ENCODE results near the gene BTBD10. TPM values are rescaled to one million over a fixed set of nuclear protein-coding genes. Genes with fewer than 3 reads are reported as not detected.
"Not testable (repeated sequence)": the region's sequence is repeated elsewhere in the genome, so short reads cannot be mapped to it uniquely, and the experiment has no call there.

The BTBD10 gene
- total and polyA plus RNA-seq, 4 donors, result 3.7 to 12.7 (median 8.8) TPM

- Histone ChIP-seq H3K27ac (ENCODE audit: low read depth in 1 of 2, low read length in 2 of 2) (no peak overlapping the region), H3K36me3 (ENCODE audit: control insufficient read depth in 4 of 4, insufficient read depth in 3 of 4, low read depth in 1 of 4, low read length in 3 of 4) (peaks cover 2 to 20% (median 14%) of the 10 kb centered on the region in 4 donors), H3K9me3 (ENCODE audit: control insufficient read depth in 4 of 4, low read length in 3 of 4) (no peaks in the 10 kb centered on the region), H3K4me3 (ENCODE audit: low read depth in 1 of 3, low read length in 3 of 3) (no peak overlapping the region), H3K4me1 (ENCODE audit: control insufficient read depth in 4 of 4, insufficient read depth in 4 of 4, low read length in 3 of 4) (no peaks in the 10 kb centered on the region), H3K9ac (ENCODE audit: low read depth in 1 of 2, low read length in 2 of 2) (no peak overlapping the region), H3K27me3 (ENCODE audit: control insufficient read depth in 4 of 4, insufficient read depth in 4 of 4, low read length in 3 of 4) (no peaks in the 10 kb centered on the region)
- TF ChIP-seq YY1 (IDR thresholded peaks at IDR 0.05) (no peak), RXRA (IDR thresholded peaks at IDR 0.05) (no peak)
- WGBS, result 93% methylated on average over 4 of the region's 4 CpGs
- no peak for DNase-seq (ENCODE audit: low spot score)
Measured at GRCh38 chr11:13405220-13405619, 57.8 kb downstream of the BTBD10 start.

DNA sequence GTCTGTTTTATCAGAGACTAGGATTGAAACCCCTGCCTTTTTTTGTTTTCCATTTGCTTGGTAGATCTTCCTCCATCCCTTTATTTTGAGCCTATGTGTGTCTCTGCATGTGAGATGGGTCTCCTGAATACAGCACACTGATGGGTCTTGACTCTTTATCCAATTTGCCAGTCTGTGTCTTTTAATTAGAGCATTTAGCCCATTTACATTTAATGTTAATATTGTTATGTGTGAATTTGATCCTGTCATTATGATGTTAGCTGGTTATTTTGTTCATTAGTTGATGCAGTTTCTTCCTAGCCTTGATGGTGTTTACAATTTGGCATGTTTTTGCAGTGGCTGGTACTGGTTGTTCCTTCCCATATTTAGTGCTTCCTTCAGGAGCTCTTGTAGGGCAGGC lies 64.7 kb downstream of the BTBD10 start:
- H3K36me3 ChIP-seq (ENCODE audit: control insufficient read depth in 4 of 4, insufficient read depth in 3 of 4, low read depth in 1 of 4, low read length in 3 of 4), result peaks cover 0 to 13% (median 5%) of the 10 kb centered on the region in 4 donors
- not testable (repeated sequence) for H3K4me1 ChIP-seq (ENCODE audit: control insufficient read depth in 4 of 4, insufficient read depth in 4 of 4, low read length in 3 of 4); H3K9me3 ChIP-seq (ENCODE audit: control insufficient read depth in 4 of 4, low read length in 3 of 4); H3K27me3 ChIP-seq (ENCODE audit: control insufficient read depth in 4 of 4, insufficient read depth in 4 of 4, low read length in 3 of 4); H3K4me3 ChIP-seq (ENCODE audit: low read depth in 1 of 3, low read length in 3 of 3); H3K9ac ChIP-seq (ENCODE audit: low read depth in 1 of 2, low read length in 2 of 2); H3K27ac ChIP-seq (ENCODE audit: low read depth in 1 of 2, low read length in 2 of 2); DNase-seq (ENCODE audit: low spot score)

- no peak overlapping the region for H3K9ac ChIP-seq (ENCODE audit: low read depth in 1 of 2, low read length in 2 of 2)
- H3K36me3 ChIP-seq (ENCODE audit: control insufficient read depth in 4 of 4, insufficient read depth in 3 of 4, low read depth in 1 of 4, low read length in 3 of 4), result peaks cover 0 to 25% (median 21%) of the 10 kb centered on the region in 4 donors
- H3K4me3 ChIP-seq (ENCODE audit: low read depth in 1 of 3, low read length in 3 of 3), result no peak overlapping the region
- no peaks in the 10 kb centered on the region for H3K27me3 ChIP-seq (ENCODE audit: control insufficient read depth in 4 of 4, insufficient read depth in 4 of 4, low read length in 3 of 4)
- DNase-seq (ENCODE audit: low spot score), result no peak
- H3K4me1 ChIP-seq (ENCODE audit: control insufficient read depth in 4 of 4, insufficient read depth in 4 of 4, low read length in 3 of 4), result no peaks in the 10 kb centered on the region
- TF ChIP-seq EGR1 (IDR thresholded peaks at IDR 0.05; ENCODE audit: low read depth in 2 of 2) (no peak), HNF4G (IDR thresholded peaks at IDR 0.05) (no peak), HNF4A (conservative IDR thresholded peaks at IDR 0.05) (no peak), MAX (IDR thresholded peaks at IDR 0.05) (no peak), NR2F2 (IDR thresholded peaks at IDR 0.05) (no peak), SP1 (IDR thresholded peaks at IDR 0.05) (no peak), FOXA1 (IDR thresholded peaks at IDR 0.05) (no peak), RAD21 (IDR thresholded peaks at IDR 0.05) (no peak), YY1 (IDR thresholded peaks at IDR 0.05) (no peak), FOXA2 (IDR thresholded peaks at IDR 0.05) (no peak), JUND (IDR thresholded peaks at IDR 0.05) (no peak), GABPA (IDR thresholded peaks at IDR 0.05 in 1 of 2, conservative IDR thresholded peaks at IDR 0.05 in 1 of 2) (no peak), RXRA (IDR thresholded peaks at IDR 0.05) (no peak), TAF1 (conservative IDR thresholded peaks at IDR 0.05) (no peak)
- TF ChIP-seq, protein P1, sequence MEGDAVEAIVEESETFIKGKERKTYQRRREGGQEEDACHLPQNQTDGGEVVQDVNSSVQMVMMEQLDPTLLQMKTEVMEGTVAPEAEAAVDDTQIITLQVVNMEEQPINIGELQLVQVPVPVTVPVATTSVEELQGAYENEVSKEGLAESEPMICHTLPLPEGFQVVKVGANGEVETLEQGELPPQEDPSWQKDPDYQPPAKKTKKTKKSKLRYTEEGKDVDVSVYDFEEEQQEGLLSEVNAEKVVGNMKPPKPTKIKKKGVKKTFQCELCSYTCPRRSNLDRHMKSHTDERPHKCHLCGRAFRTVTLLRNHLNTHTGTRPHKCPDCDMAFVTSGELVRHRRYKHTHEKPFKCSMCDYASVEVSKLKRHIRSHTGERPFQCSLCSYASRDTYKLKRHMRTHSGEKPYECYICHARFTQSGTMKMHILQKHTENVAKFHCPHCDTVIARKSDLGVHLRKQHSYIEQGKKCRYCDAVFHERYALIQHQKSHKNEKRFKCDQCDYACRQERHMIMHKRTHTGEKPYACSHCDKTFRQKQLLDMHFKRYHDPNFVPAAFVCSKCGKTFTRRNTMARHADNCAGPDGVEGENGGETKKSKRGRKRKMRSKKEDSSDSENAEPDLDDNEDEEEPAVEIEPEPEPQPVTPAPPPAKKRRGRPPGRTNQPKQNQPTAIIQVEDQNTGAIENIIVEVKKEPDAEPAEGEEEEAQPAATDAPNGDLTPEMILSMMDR (IDR thresholded peaks at IDR 0.05; ENCODE audit: low read depth, low read length, missing input control), result no peak
- TF ChIP-seq, protein P2, sequence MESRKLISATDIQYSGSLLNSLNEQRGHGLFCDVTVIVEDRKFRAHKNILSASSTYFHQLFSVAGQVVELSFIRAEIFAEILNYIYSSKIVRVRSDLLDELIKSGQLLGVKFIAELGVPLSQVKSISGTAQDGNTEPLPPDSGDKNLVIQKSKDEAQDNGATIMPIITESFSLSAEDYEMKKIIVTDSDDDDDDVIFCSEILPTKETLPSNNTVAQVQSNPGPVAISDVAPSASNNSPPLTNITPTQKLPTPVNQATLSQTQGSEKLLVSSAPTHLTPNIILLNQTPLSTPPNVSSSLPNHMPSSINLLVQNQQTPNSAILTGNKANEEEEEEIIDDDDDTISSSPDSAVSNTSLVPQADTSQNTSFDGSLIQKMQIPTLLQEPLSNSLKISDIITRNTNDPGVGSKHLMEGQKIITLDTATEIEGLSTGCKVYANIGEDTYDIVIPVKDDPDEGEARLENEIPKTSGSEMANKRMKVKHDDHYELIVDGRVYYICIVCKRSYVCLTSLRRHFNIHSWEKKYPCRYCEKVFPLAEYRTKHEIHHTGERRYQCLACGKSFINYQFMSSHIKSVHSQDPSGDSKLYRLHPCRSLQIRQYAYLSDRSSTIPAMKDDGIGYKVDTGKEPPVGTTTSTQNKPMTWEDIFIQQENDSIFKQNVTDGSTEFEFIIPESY (IDR thresholded peaks at IDR 0.05), result no peak
- TF ChIP-seq, protein P3, sequence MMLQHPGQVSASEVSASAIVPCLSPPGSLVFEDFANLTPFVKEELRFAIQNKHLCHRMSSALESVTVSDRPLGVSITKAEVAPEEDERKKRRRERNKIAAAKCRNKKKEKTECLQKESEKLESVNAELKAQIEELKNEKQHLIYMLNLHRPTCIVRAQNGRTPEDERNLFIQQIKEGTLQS (IDR thresholded peaks at IDR 0.05), result no peak
- TF ChIP-seq, protein P4, sequence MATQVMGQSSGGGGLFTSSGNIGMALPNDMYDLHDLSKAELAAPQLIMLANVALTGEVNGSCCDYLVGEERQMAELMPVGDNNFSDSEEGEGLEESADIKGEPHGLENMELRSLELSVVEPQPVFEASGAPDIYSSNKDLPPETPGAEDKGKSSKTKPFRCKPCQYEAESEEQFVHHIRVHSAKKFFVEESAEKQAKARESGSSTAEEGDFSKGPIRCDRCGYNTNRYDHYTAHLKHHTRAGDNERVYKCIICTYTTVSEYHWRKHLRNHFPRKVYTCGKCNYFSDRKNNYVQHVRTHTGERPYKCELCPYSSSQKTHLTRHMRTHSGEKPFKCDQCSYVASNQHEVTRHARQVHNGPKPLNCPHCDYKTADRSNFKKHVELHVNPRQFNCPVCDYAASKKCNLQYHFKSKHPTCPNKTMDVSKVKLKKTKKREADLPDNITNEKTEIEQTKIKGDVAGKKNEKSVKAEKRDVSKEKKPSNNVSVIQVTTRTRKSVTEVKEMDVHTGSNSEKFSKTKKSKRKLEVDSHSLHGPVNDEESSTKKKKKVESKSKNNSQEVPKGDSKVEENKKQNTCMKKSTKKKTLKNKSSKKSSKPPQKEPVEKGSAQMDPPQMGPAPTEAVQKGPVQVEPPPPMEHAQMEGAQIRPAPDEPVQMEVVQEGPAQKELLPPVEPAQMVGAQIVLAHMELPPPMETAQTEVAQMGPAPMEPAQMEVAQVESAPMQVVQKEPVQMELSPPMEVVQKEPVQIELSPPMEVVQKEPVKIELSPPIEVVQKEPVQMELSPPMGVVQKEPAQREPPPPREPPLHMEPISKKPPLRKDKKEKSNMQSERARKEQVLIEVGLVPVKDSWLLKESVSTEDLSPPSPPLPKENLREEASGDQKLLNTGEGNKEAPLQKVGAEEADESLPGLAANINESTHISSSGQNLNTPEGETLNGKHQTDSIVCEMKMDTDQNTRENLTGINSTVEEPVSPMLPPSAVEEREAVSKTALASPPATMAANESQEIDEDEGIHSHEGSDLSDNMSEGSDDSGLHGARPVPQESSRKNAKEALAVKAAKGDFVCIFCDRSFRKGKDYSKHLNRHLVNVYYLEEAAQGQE (IDR thresholded peaks at IDR 0.05), result no peak
- no peaks in the 10 kb centered on the region for H3K9me3 ChIP-seq (ENCODE audit: control insufficient read depth in 4 of 4, low read length in 3 of 4)
- 91% methylated on average over 1 of the region's 1 CpG for WGBS
- no peak overlapping the region for H3K27ac ChIP-seq (ENCODE audit: low read depth in 1 of 2, low read length in 2 of 2)
Measured at GRCh38 chr11:13391217-13391616, 71.8 kb downstream of the BTBD10 start.
